ENCODE measurements around the gene GSPT1. TPM values are rescaled to one million over a fixed set of nuclear protein-coding genes. Genes with fewer than 3 reads are reported as not detected.
A peak's percentile ranks its signal among the peaks of the same experiment; 100 is the strongest.
"Not testable (repeated sequence)": the region's sequence is repeated elsewhere in the genome, so short reads cannot be mapped to it uniquely, and the experiment has no call there.

The GSPT1 gene
- total RNA-seq: 100 to 1,000 TPM; 154 to 181 TPM

GRCh38 chr16:11915644-11916523 lies at the start of gene GSPT1:
Gene GSPT1 (minus strand): TSS chr16:11915956. CDS start chr16:11915720, 236 bp downstream.
- H3K27ac Mint-ChIP-seq: peak within 1 kb of the TSS; percentile 93 to 94
- DNase-seq (ENCODE audit: low spot score in 2 of 2) (peak; percentile 99), ATAC-seq (peak; percentile 89 to 95)
- H3K36me3 Mint-ChIP-seq: peaks cover 21 to 26% of the 10 kb centered on the region in 2 donors
- H3K9me3 Mint-ChIP-seq: no peaks in the 10 kb centered on the region

GRCh38 chr16:11964761-11965551 lies 49.2 kb upstream of the GSPT1 start, which contains the start of gene TNFRSF17:
Gene TNFRSF17 (plus strand): TSS chr16:11965210. CDS start chr16:11965325, 115 bp downstream.
- H3K36me3 Mint-ChIP-seq: no peaks in the 10 kb centered on the region
- ATAC-seq (no peak), DNase-seq (ENCODE audit: low spot score in 2 of 2) (no peak)
- H3K9me3 Mint-ChIP-seq: no peaks in the 10 kb centered on the region
- no peak within 1 kb of the TSS for H3K27ac Mint-ChIP-seq

- no peaks in the 10 kb centered on the region for H3K9me3 Mint-ChIP-seq
- no peak overlapping the region for H3K27ac Mint-ChIP-seq
- ATAC-seq: no peak
- H3K36me3 Mint-ChIP-seq: no peaks in the 10 kb centered on the region
- no peak for DNase-seq (ENCODE audit: low spot score in 2 of 2)
Observed at GRCh38 chr16:11963706-11964105, 48.0 kb upstream of the GSPT1 start.

GRCh38 chr16:11962978-11963377 lies 47.2 kb upstream of the GSPT1 start:
- not testable (repeated sequence) for H3K36me3 Mint-ChIP-seq; DNase-seq (ENCODE audit: low spot score in 2 of 2); H3K9me3 Mint-ChIP-seq; ATAC-seq; H3K27ac Mint-ChIP-seq

- not testable (repeated sequence) for ATAC-seq; H3K27ac Mint-ChIP-seq; DNase-seq (ENCODE audit: low spot score in 2 of 2); H3K9me3 Mint-ChIP-seq; H3K36me3 Mint-ChIP-seq
Observed at GRCh38 chr16:11962457-11962856, 46.7 kb upstream of the GSPT1 start.

- DNase-seq (ENCODE audit: low spot score in 2 of 2) (no peak), ATAC-seq (no peak)
- Mint-ChIP-seq H3K9me3 (no peaks in the 10 kb centered on the region), H3K27ac (no peak overlapping the region), H3K36me3 (no peaks in the 10 kb centered on the region)
Observed at GRCh38 chr16:11957591-11958395, 42.0 kb upstream of the GSPT1 start.

- DNase-seq (ENCODE audit: low spot score in 2 of 2) (no peak), ATAC-seq (no peak)
- Mint-ChIP-seq H3K9me3 (no peaks in the 10 kb centered on the region), H3K36me3 (no peaks in the 10 kb centered on the region), H3K27ac (no peak overlapping the region)
Observed at GRCh38 chr16:11956558-11956957, 40.8 kb upstream of the GSPT1 start.

- no peak for DNase-seq (ENCODE audit: low spot score in 2 of 2)
- Mint-ChIP-seq H3K36me3 (no peaks in the 10 kb centered on the region), H3K27ac (no peak overlapping the region), H3K9me3 (no peaks in the 10 kb centered on the region)
- no peak for ATAC-seq
Observed at GRCh38 chr16:11955713-11956123, 40.0 kb upstream of the GSPT1 start.

- H3K27ac Mint-ChIP-seq: peak overlapping the region in 1 of 2 donors; percentile 55
- H3K9me3 Mint-ChIP-seq; ATAC-seq; DNase-seq (ENCODE audit: low spot score in 2 of 2); H3K36me3 Mint-ChIP-seq: not testable (repeated sequence)
Observed at GRCh38 chr16:11953576-11953975, 37.8 kb upstream of the GSPT1 start.

GRCh38 chr16:11950388-11950787 lies 34.6 kb upstream of the GSPT1 start:
- peak overlapping the region in 1 of 2 donors; percentile 57 for H3K27ac Mint-ChIP-seq

GRCh38 chr16:11949527-11949926 lies 33.8 kb upstream of the GSPT1 start:
- Mint-ChIP-seq H3K9me3 (no peaks in the 10 kb centered on the region), H3K27ac (no peak overlapping the region), H3K36me3 (no peaks in the 10 kb centered on the region)
- peak in 1 of 2 donors; percentile 24 for DNase-seq (ENCODE audit: low spot score in 2 of 2)
- ATAC-seq: peak in 1 of 2 donors; percentile 70

More at GRCh38 chr16:11950388-11950787, 34.6 kb upstream of the GSPT1 start:
- H3K9me3 Mint-ChIP-seq: no peaks in the 10 kb centered on the region
- DNase-seq (ENCODE audit: low spot score in 2 of 2) (no peak), ATAC-seq (no peak)
- H3K36me3 Mint-ChIP-seq: no peaks in the 10 kb centered on the region

GRCh38 chr16:11948819-11949218 lies 33.1 kb upstream of the GSPT1 start:
- Mint-ChIP-seq H3K36me3 (no peaks in the 10 kb centered on the region), H3K9me3 (no peaks in the 10 kb centered on the region), H3K27ac (no peak overlapping the region)
- DNase-seq (ENCODE audit: low spot score in 2 of 2) (no peak), ATAC-seq (no peak)

- no peak for DNase-seq (ENCODE audit: low spot score in 2 of 2)
- Mint-ChIP-seq H3K9me3 (no peaks in the 10 kb centered on the region), H3K36me3 (no peaks in the 10 kb centered on the region), H3K27ac (no peak overlapping the region)
- ATAC-seq: no peak
Observed at GRCh38 chr16:11946433-11946832, 30.7 kb upstream of the GSPT1 start.

GRCh38 chr16:11941945-11942344 lies 26.2 kb upstream of the GSPT1 start, which contains the start of gene NPIPB2:
Gene NPIPB2 (minus strand): TSS chr16:11942045. CDS start chr16:11942045, 0 bp downstream.
- ATAC-seq; DNase-seq (ENCODE audit: low spot score in 2 of 2); H3K36me3 Mint-ChIP-seq; H3K27ac Mint-ChIP-seq; H3K9me3 Mint-ChIP-seq: not testable (repeated sequence)

GRCh38 chr16:11927350-11927749 lies 11.6 kb upstream of the GSPT1 start:
- not testable (repeated sequence) for ATAC-seq; H3K9me3 Mint-ChIP-seq; H3K36me3 Mint-ChIP-seq; DNase-seq (ENCODE audit: low spot score in 2 of 2); H3K27ac Mint-ChIP-seq

GRCh38 chr16:11924046-11924445 lies 8.3 kb upstream of the GSPT1 start:
- H3K9me3 Mint-ChIP-seq; ATAC-seq; H3K36me3 Mint-ChIP-seq; DNase-seq (ENCODE audit: low spot score in 2 of 2); H3K27ac Mint-ChIP-seq: not testable (repeated sequence)
